Bronchial epithelial cell (primary cell): Measurements from ENCODE around the gene NIPBL. TPM values are rescaled to one million over a fixed set of nuclear protein-coding genes. Genes with fewer than 3 reads are reported as not detected.
"Not testable (repeated sequence)": the region's sequence is repeated elsewhere in the genome, so short reads cannot be mapped to it uniquely, and the experiment has no call there.

Experiments used
- DNase-seq: peaks from one replicate; pipeline ENCODE4 v3.0.0-alpha.2; 2010; ENCODE audit warnings: low read depth
- FAIRE-seq: peaks from 2 replicates; lab custom pipeline; 2011; peaks lifted over from hg19 to GRCh38; lab: Jason Lieb, UNC
- H3K27me3 ChIP-seq: 2 replicates; pipeline ENCODE4 v1.5.1; 2011; ENCODE audit warnings: low read length; ENCODE audit not compliant: control insufficient read depth, insufficient read depth
- H3K36me3 ChIP-seq: 2 replicates; pipeline ENCODE4 v1.5.1; 2011; ENCODE audit warnings: low read length; ENCODE audit not compliant: control insufficient read depth, insufficient read depth
- H3K4me3 ChIP-seq: 2 replicates; pipeline ENCODE4 v1.5.1; 2011; ENCODE audit warnings: mild to moderate bottlenecking, low read depth, low read length, control low read depth
- CTCF ChIP-seq: IDR thresholded peaks from 2 replicates; pipeline ENCODE4 v1.5.1; 2011; ENCODE audit warnings: mild to moderate bottlenecking, moderate library complexity, low read length, control low read depth, inconsistent platforms; ENCODE audit not compliant: insufficient read depth, severe bottlenecking
- total RNA-seq: library from RNA; depleted of rRNA; stranded (reverse); fragments of >200 nt; gene quantifications from 2 replicates; pipeline ENCODE4 v1.2.1, GENCODE V29; 2014

The NIPBL gene
- total RNA-seq, 1 donor from 2014 or later = 20.0 TPM

- Histone ChIP-seq H3K27me3 (no peaks in the 10 kb centered on the region), H3K36me3 (peaks cover 4% of the 10 kb centered on the region), H3K4me3 (no peak overlapping the region)
- DNase-seq (no peak), FAIRE-seq (no peak)
- no peak for TF ChIP-seq CTCF
Observed at GRCh38 chr5:36886791-36887190, 10.2 kb downstream of the NIPBL start.

GRCh38 chr5:36887532-36887931, 11.0 kb downstream of the NIPBL start:
- no peak for TF ChIP-seq CTCF
- no peak overlapping the region for H3K4me3 ChIP-seq
- no peaks in the 10 kb centered on the region for H3K27me3 ChIP-seq
- FAIRE-seq (no peak), DNase-seq (peak; percentile 83)
- peaks cover 4% of the 10 kb centered on the region for H3K36me3 ChIP-seq

- Histone ChIP-seq H3K4me3 (no peak overlapping the region), H3K36me3 (peaks cover 4% of the 10 kb centered on the region), H3K27me3 (no peaks in the 10 kb centered on the region)
- no peak for TF ChIP-seq CTCF
- FAIRE-seq (no peak), DNase-seq (no peak)
Observed at GRCh38 chr5:36888303-36888702, 11.7 kb downstream of the NIPBL start.

- no peaks in the 10 kb centered on the region for H3K27me3 ChIP-seq
- H3K4me3 ChIP-seq = no peak overlapping the region
- H3K36me3 ChIP-seq = peaks cover 4% of the 10 kb centered on the region
- DNase-seq = no peak
- TF ChIP-seq CTCF = no peak
- no peak for FAIRE-seq
Observed at GRCh38 chr5:36889264-36889663, 12.7 kb downstream of the NIPBL start.

- no peak for FAIRE-seq
Observed at GRCh38 chr5:36891266-36891665, 14.7 kb downstream of the NIPBL start.

GRCh38 chr5:36892085-36892830, 15.7 kb downstream of the NIPBL start:
- not testable (repeated sequence) for DNase-seq, H3K4me3 ChIP-seq, FAIRE-seq, H3K36me3 ChIP-seq, H3K27me3 ChIP-seq

More at GRCh38 chr5:36891266-36891665, 14.7 kb downstream of the NIPBL start:
- no peak for DNase-seq
- Histone ChIP-seq H3K27me3 (no peaks in the 10 kb centered on the region), H3K36me3 (no peaks in the 10 kb centered on the region), H3K4me3 (no peak overlapping the region)
- TF ChIP-seq CTCF = no peak
